Measurements from ENCODE around the gene MACC1.

Gene MACC1

GRCh38 chr7:20095862-20096261, 121.3 kb downstream of the MACC1 start:
- TF ChIP-seq CTCF (IDR thresholded peaks at IDR 0.05; ENCODE audit: low read depth, low read length, missing control alignments), result no peak
- no peak overlapping the region for H3K4me3 ChIP-seq (replicated peaks; ENCODE audit: low read depth, low read length)
- no peak for DNase-seq (ENCODE audit: extremely low read depth, low read depth)

GRCh38 chr7:20095436-20095835, 121.7 kb downstream of the MACC1 start:
- H3K4me3 ChIP-seq (replicated peaks; ENCODE audit: low read depth, low read length), result no peak overlapping the region
- no peak for DNase-seq (ENCODE audit: extremely low read depth, low read depth)
- no peak for TF ChIP-seq CTCF (IDR thresholded peaks at IDR 0.05; ENCODE audit: low read depth, low read length, missing control alignments)

- no peak for DNase-seq (ENCODE audit: extremely low read depth, low read depth)
- H3K4me3 ChIP-seq (replicated peaks; ENCODE audit: low read depth, low read length), result no peak overlapping the region
- TF ChIP-seq CTCF (IDR thresholded peaks at IDR 0.05; ENCODE audit: low read depth, low read length, missing control alignments), result no peak
Measured at GRCh38 chr7:20089431-20089830, 127.8 kb downstream of the MACC1 start.

GRCh38 chr7:20085086-20085485, 132.1 kb downstream of the MACC1 start:
- no peak for TF ChIP-seq CTCF (IDR thresholded peaks at IDR 0.05; ENCODE audit: low read depth, low read length, missing control alignments)
- H3K4me3 ChIP-seq (replicated peaks; ENCODE audit: low read depth, low read length), result no peak overlapping the region
- DNase-seq (ENCODE audit: extremely low read depth, low read depth), result no peak
